ENCODE data around the gene SETD2.

- TF ChIP-seq CTCF (IDR thresholded peaks at IDR 0.05; ENCODE audit: low read depth, low read length) (no peak), EZH2phosphoT487 (IDR thresholded peaks at IDR 0.05; ENCODE audit: low read depth) (no peak)
Measured at GRCh38 chr3:46997453-46998091, 166.3 kb downstream of the SETD2 start.
